GM12878 (cell line): ENCODE measurements around the gene FOXP1.

ENCODE experiments used
- CHD2 ChIP-seq: IDR thresholded peaks from 2 replicates; pipeline ENCODE4 v1.6.1; 2011; ENCODE audit warnings: low read depth, low read length, improper control_type of control experiment, borderline replicate concordance
- MXI1 ChIP-seq: fragments of 150-350 bp; IDR thresholded peaks from 2 replicates; pipeline ENCODE4 v1.6.1; 2011; ENCODE audit warnings: low read depth, mild to moderate bottlenecking, inconsistent platforms, low read length, improper control_type of control experiment
- NFIC ChIP-seq: IDR thresholded peaks from 2 replicates; pipeline ENCODE4 v1.6.1; 2012; ENCODE audit warnings: low read depth, mild to moderate bottlenecking, inconsistent platforms, low read length, moderate library complexity
- SIX5 ChIP-seq: IDR thresholded peaks from 2 replicates; pipeline ENCODE4 v1.6.1; 2011; ENCODE audit warnings: mild to moderate bottlenecking, low read depth, low read length, moderate library complexity; ENCODE audit not compliant: severe bottlenecking

DNA sequence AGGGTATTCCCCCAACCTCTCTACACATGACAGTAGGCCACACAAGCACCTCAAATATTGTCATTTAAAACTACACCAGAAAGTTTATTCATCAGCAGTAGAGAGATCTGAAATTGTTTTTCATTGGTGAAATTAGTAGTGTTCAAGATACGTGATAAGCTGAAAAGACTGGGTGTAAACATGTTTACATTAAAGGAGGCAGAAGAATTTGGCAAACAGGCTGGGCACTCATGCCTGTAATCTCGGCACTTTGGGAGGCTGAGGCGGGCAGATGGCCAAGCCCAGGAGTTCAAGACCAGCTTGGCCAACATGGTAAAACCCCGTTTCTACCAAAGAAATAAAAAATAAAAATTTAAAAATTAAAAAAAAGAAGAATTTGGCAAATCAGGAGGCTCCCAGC lies 255.6 kb downstream of the FOXP1 start:
- no peak for TF ChIP-seq CHD2
- no peak for TF ChIP-seq NFIC
- TF ChIP-seq MXI1: no peak
- no peak for TF ChIP-seq SIX5
